Raji (cell line): Measurements from ENCODE around the gene TMEM175.

Source experiments
- POLR2A ChIP-seq: IDR thresholded peaks from 2 replicates; pipeline ENCODE4 v1.6.1; 2011; ENCODE audit warnings: low read depth, low read length, control low read depth; ENCODE audit not compliant: insufficient read depth

TMEM175 gene, protein sequence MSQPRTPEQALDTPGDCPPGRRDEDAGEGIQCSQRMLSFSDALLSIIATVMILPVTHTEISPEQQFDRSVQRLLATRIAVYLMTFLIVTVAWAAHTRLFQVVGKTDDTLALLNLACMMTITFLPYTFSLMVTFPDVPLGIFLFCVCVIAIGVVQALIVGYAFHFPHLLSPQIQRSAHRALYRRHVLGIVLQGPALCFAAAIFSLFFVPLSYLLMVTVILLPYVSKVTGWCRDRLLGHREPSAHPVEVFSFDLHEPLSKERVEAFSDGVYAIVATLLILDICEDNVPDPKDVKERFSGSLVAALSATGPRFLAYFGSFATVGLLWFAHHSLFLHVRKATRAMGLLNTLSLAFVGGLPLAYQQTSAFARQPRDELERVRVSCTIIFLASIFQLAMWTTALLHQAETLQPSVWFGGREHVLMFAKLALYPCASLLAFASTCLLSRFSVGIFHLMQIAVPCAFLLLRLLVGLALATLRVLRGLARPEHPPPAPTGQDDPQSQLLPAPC

GRCh38 chr4:931960-932712, at the start of gene TMEM175, which contains the start of gene GAK:
Gene TMEM175 (plus strand): TSS chr4:932460. CDS start chr4:947740, 15,280 bp downstream.
Gene GAK (minus strand): TSS chr4:932316. CDS start chr4:932187, 129 bp downstream.
- TF ChIP-seq POLR2A, result peak; percentile 93

- no peak for TF ChIP-seq POLR2A
Measured at GRCh38 chr4:882646-883045, 49.6 kb upstream of the TMEM175 start.

GRCh38 chr4:883377-884095, 48.7 kb upstream of the TMEM175 start:
- no peak for TF ChIP-seq POLR2A

DNA sequence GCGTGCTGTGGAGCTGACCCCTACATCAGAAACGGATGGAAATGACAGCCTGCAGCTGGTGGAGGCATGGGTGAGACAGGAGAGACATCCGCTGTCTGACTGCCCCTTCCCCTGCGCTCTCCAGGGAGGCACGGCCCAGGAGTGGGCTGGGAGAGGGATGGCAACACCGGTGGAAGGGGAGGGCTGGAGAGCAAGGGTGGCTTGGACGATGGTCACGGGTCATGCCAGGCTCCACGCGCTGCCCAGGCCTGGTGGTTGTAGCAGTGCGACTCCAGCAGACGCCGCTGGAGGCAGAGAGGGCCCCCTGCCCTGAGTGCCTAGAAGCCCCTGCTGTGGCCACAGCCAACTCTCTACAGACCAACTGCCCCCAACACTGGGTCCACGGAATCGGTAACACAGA, 48.0 kb upstream of the TMEM175 start:
- TF ChIP-seq POLR2A, result no peak

DNA sequence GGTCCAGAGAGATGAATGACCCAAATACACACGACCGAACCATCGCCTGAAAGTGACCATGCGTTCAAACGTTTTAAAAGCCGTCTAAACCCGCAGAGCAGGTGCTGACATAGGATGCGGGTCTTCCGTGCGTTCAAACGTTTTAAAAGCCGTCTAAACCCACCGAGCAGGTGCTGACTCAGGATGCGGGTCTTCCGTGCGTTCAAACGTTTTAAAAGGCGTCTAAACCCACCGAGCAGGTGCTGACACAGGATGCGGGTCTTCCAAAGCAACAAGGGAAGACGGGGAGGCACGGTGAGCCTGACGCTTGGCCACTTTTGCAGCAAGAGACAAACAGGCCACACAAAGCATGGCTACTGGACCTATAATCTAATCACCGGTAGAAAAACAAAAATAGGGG, 47.4 kb upstream of the TMEM175 start:
- no peak for TF ChIP-seq POLR2A

- TF ChIP-seq POLR2A, result no peak
Measured at GRCh38 chr4:885353-885752, 46.9 kb upstream of the TMEM175 start.

- no peak for TF ChIP-seq POLR2A
Measured at GRCh38 chr4:886244-886643, 46.0 kb upstream of the TMEM175 start.

DNA sequence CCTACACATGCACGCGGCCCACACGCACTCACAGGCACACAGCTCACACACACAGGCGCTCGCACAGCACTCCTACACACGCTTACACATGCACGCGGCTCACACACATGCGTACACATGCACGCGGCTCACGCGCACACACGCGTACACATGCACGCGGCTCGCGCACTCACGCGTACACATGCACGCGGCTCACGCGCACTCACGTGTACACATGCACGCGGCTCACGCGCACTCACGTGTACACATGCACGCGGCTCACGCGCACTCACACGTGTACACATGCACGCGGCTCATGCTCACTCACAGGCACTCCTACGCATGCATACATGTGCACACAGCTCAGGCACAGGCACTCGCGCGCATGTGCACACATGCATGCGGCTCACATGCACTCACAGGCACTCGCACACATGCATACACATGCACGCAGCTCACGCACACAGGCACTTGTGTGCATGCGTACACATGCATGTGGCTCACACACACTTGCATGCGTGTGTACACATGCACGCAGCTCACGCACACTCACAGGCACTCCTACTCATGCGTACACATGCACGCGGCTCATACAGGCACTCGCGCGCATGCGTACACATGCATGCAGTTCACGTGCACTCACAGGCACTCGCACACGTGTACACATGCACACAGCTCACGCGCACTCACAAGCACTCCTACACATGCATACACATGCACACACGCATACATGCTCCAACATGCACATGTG, 45.1 kb upstream of the TMEM175 start:
- TF ChIP-seq POLR2A, result no peak

DNA sequence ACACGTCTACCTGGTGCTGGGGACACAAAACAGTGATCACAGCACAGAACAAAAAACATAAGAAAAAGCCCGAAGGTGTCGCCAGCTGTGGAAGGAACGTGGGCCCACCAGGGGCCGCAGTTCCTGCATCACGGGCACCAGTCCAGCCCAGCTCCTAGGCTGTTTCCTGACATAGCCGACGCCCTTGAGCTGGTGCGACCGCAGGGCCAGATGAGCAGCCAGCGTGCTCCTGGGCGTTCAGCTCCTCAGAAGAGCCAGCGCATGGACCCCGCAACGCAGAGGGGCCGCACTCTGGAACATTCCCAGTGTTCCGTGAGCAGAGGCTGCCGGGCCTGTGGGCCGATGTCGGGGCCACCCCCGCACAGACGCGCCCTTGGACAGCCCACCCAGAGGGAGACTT, 44.2 kb upstream of the TMEM175 start:
- TF ChIP-seq POLR2A, result no peak

DNA sequence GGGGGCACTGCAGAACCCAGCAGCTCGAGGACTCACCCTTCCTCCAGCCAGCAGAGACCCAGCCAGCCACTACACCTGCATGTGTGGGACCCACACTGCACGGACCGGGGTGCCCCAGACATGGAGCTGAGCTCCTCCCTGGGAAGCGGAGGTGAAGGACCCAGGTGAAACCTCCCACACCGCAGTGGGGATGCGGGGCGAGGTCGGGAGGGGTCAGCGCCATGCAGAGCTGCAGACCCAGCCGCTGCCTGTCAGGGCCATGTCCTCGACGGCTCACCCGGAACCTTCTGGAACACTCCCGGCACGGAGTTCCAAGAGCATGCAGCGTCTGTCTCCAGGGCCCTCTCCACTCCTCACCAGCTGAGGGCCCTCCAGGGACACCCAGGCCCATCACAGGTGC, 42.7 kb upstream of the TMEM175 start:
- TF ChIP-seq POLR2A, result no peak

DNA sequence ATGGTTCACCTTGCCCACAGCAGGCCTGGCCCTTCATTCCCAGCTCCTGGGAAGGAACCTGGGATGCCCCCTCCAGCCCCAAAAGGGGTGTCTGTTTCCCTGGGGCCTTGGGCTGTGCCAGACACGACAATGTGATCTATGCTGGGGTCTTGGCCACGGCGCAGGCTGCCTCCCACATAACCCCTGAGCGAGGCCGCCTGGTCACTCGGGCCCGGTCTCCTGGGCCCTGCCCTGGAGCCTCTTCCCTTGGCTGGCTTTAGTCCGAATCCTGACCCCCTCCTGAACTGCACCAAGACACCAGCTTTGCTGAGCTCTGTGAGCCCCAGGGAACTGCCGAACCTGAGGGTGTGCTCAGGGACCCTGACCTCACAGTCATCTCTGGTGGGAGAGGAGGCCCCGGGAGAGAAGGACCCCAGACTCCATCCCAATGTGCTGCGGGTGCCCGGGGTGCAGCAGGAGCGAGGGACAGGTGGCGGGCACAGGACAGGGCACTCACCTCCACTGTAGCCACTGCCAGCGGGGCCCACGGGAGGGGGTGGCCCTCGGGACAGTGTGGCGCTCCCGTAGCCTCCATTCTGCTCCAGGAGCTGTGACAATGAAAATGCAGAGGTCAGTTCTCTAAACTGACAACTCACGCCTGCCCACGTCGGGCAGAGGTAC, 42.1 kb upstream of the TMEM175 start:
- no peak for TF ChIP-seq POLR2A

DNA sequence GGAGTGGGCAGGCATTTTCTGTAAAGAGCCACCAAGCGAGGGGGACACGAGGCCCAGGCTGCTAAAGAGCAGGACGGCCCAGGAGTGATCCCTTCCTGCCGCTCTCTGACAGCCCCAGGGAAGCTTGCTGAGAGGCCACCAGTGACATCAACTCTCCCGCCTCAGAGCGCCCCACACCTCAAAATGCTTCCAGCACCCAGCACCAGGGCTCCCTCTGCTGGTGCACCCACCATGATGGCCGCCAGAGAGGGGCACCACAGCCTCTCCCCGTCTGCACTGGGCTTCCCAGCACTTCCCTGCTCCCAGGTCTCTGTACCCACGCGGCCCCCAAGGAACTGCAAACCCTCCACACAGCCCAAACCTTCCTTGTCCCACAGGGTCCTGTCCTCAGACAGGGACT, 40.5 kb upstream of the TMEM175 start:
- no peak for TF ChIP-seq POLR2A

GRCh38 chr4:892780-893179, 39.5 kb upstream of the TMEM175 start:
- no peak for TF ChIP-seq POLR2A
